B cell (primary cell): ENCODE data around the gene RBM17.

Experiments
- EZH2 ChIP-seq: IDR thresholded peaks from 2 replicates; pipeline ENCODE4 v1.6.1; 2012; ENCODE audit warnings: borderline replicate concordance, low read depth, mild to moderate bottlenecking, moderate library complexity, low read length; ENCODE audit not compliant: insufficient read depth, poor library complexity, severe bottlenecking
- TF ChIP-seq, protein P1 (sequence below): fragments of 200-600 bp; IDR thresholded peaks from one replicate; pipeline ENCODE4 v1.8.0; 2022; ENCODE audit warnings: antibody characterized with exemption, mild to moderate bottlenecking

DNA sequence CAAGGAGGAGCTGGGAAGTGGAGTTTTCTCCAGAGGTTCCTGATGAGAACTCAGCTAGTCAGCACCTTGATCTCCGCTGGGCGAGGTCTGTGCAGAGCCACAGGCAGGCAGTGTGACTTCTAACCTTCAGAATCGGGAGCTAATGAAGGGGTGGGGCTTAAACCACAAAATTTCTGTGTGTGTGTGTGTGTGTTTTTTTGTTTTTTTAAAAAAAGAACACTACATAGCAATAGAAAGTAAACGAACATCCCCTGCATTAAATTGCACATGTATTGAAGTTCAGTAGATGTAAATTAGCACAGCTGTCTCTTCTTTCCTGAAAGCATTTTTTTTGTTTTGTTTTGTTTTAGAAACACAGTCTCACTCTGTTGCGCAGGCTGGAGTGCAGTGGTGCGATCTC is 46.2 kb downstream of the RBM17 start:
- TF ChIP-seq, protein P1, sequence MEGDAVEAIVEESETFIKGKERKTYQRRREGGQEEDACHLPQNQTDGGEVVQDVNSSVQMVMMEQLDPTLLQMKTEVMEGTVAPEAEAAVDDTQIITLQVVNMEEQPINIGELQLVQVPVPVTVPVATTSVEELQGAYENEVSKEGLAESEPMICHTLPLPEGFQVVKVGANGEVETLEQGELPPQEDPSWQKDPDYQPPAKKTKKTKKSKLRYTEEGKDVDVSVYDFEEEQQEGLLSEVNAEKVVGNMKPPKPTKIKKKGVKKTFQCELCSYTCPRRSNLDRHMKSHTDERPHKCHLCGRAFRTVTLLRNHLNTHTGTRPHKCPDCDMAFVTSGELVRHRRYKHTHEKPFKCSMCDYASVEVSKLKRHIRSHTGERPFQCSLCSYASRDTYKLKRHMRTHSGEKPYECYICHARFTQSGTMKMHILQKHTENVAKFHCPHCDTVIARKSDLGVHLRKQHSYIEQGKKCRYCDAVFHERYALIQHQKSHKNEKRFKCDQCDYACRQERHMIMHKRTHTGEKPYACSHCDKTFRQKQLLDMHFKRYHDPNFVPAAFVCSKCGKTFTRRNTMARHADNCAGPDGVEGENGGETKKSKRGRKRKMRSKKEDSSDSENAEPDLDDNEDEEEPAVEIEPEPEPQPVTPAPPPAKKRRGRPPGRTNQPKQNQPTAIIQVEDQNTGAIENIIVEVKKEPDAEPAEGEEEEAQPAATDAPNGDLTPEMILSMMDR: no peak
- no peak for TF ChIP-seq EZH2
